ENCODE data around the gene CACNB2.

- TF ChIP-seq CTCF (conservative IDR thresholded peaks at IDR 0.05; ENCODE audit: low read depth, low read length) (peak; percentile 29; the same call in 1 of the 2 replicates), EZH2 (IDR thresholded peaks at IDR 0.05; ENCODE audit: borderline replicate concordance, low read depth, low read length, poor library complexity, severe bottlenecking) (no peak)
Observed at GRCh38 chr10:18406136-18406535, 265.9 kb downstream of the CACNB2 start.
